ENCODE data around the gene GH1.
A peak's percentile ranks its signal among the peaks of the same experiment; 100 is the strongest.
"Not testable (repeated sequence)": the region's sequence is repeated elsewhere in the genome, so short reads cannot be mapped to it uniquely, and the experiment has no call there.

Gene GH1

GRCh38 chr17:63925615-63926014, 7.0 kb upstream of the GH1 start:
- DNase-seq = no peak

GRCh38 chr17:63922402-63922801, 3.8 kb upstream of the GH1 start:
- DNase-seq = not testable (repeated sequence)

- not testable (repeated sequence) for DNase-seq
Observed at GRCh38 chr17:63920779-63921178, 2.1 kb upstream of the GH1 start.

GRCh38 chr17:63920050-63920449, 1.4 kb upstream of the GH1 start:
- not testable (repeated sequence) for DNase-seq

- peak; percentile 81 for DNase-seq
Observed at GRCh38 chr17:63919311-63919723, 678 bp upstream of the GH1 start.

- no peak for DNase-seq
Observed at GRCh38 chr17:63918305-63918704, 334 bp downstream of the GH1 start.

GRCh38 chr17:63917646-63918045, 993 bp downstream of the GH1 start:
- DNase-seq = no peak

- DNase-seq = not testable (repeated sequence)
Observed at GRCh38 chr17:63917206-63917605, 1.4 kb downstream of the GH1 start.

- no peak for DNase-seq
Observed at GRCh38 chr17:63916566-63917185, 2.0 kb downstream of the GH1 start.

- not testable (repeated sequence) for DNase-seq
Observed at GRCh38 chr17:63915753-63916152, 2.9 kb downstream of the GH1 start.

- no peak for DNase-seq
Observed at GRCh38 chr17:63914471-63914870, 4.2 kb downstream of the GH1 start.

GRCh38 chr17:63911657-63912100, 7.0 kb downstream of the GH1 start:
- DNase-seq = peak; percentile 86

GRCh38 chr17:63911041-63911635, 7.5 kb downstream of the GH1 start, which contains the start of gene CSHL1:
TSS of gene CSHL1 (minus strand) at chr17:63911258. CDS start at chr17:63911196, 62 bp downstream.
- no peak for DNase-seq

- no peak for DNase-seq
Observed at GRCh38 chr17:63910096-63910495, 8.5 kb downstream of the GH1 start.

- not testable (repeated sequence) for DNase-seq
Observed at GRCh38 chr17:63909586-63909985, 9.1 kb downstream of the GH1 start.

GRCh38 chr17:63907161-63907778, 11.4 kb downstream of the GH1 start:
- peak; percentile 46 for DNase-seq

- not testable (repeated sequence) for DNase-seq
Observed at GRCh38 chr17:63904796-63905195, 13.8 kb downstream of the GH1 start.

GRCh38 chr17:63903787-63904201, 14.8 kb downstream of the GH1 start:
- not testable (repeated sequence) for DNase-seq

GRCh38 chr17:63901971-63902370, 16.7 kb downstream of the GH1 start:
- DNase-seq = not testable (repeated sequence)

- DNase-seq = peak; percentile 41
Observed at GRCh38 chr17:63898899-63899798, 19.5 kb downstream of the GH1 start.

GRCh38 chr17:63896524-63897354, 21.9 kb downstream of the GH1 start, which contains the start of gene CSH1:
TSS of gene CSH1 (minus strand) at chr17:63896574. CDS start at chr17:63896511, 63 bp downstream.
- DNase-seq = not testable (repeated sequence)

GRCh38 chr17:63894821-63895220, 23.8 kb downstream of the GH1 start:
- not testable (repeated sequence) for DNase-seq
